ENCODE data around the gene NELL2.

Gene NELL2

DNA sequence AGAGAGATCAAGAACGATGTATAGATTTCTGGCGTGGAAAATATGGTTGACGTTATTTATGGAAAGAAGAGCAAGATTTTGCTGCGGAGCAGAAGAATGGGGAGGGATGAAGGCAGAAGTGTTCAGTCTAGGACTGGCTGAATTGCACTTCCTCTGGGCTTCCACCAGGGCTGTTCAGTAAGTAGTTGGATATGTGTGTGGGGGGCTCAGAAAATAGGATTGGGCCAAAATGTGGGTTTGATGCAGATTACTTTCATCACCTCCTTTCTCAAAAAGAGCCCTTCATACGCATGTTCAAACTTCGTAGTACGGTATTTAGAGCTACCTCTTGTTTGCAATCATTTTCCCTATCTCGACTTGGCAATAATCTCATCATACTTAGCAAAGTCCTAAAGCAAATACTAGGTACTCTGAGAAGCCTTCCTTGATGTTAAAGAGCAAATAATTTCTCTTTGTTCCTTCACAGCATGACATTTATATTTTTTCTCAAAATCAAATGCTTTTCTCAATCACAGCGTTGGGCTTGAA, 349.4 kb downstream of the NELL2 start:
- no peak overlapping the region for H3K27ac Mint-ChIP-seq
- no peaks in the 10 kb centered on the region for H3K4me1 Mint-ChIP-seq
- TF ChIP-seq CTCF (IDR thresholded peaks at IDR 0.05; ENCODE audit: unreplicated experiment in 3 of 3), result no peak

GRCh38 chr12:44525806-44526654, 350.1 kb downstream of the NELL2 start:
- no peak for TF ChIP-seq CTCF (IDR thresholded peaks at IDR 0.05; ENCODE audit: unreplicated experiment in 3 of 3)
- no peak overlapping the region for H3K4me3 Mint-ChIP-seq
- H3K36me3 Mint-ChIP-seq (ENCODE audit: low read depth), result no peaks in the 10 kb centered on the region
- peak overlapping the region in 2 of 3 experiments; percentile 11 to 56 for H3K27ac Mint-ChIP-seq
- H3K4me1 Mint-ChIP-seq, result no peaks in the 10 kb centered on the region
- H3K9me3 Mint-ChIP-seq, result no peaks in the 10 kb centered on the region
- H3K27me3 Mint-ChIP-seq (ENCODE audit: low read depth), result no peaks in the 10 kb centered on the region

More for the DNA sequence above, 349.4 kb downstream of the NELL2 start:
- Mint-ChIP-seq H3K4me3 (no peak overlapping the region), H3K36me3 (ENCODE audit: low read depth) (no peaks in the 10 kb centered on the region), H3K9me3 (no peaks in the 10 kb centered on the region), H3K27me3 (ENCODE audit: low read depth) (no peaks in the 10 kb centered on the region)

DNA sequence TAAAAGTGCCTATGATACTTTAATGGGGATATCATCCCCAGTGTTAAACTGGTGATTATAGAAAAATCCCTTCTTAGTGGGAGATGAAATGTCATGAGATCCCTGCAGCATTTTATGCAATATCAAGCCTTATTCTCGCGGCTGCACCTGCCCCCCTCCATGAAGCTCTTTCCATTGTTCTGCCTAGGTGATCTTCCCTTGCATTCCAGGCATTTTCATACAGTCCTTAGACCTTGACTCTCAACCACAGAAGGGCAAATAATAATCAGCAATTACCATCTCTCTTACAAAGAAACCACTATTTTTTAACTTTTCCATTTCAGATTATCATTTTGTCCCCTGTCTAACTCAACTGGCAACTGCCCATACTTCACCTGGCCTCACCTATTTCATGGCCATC, 352.3 kb downstream of the NELL2 start:
- Mint-ChIP-seq H3K4me3 (no peak overlapping the region), H3K27me3 (ENCODE audit: low read depth) (no peaks in the 10 kb centered on the region), H3K4me1 (no peaks in the 10 kb centered on the region), H3K9me3 (no peaks in the 10 kb centered on the region), H3K27ac (no peak overlapping the region), H3K36me3 (ENCODE audit: low read depth) (no peaks in the 10 kb centered on the region)
- TF ChIP-seq CTCF (IDR thresholded peaks at IDR 0.05; ENCODE audit: unreplicated experiment in 3 of 3), result no peak

DNA sequence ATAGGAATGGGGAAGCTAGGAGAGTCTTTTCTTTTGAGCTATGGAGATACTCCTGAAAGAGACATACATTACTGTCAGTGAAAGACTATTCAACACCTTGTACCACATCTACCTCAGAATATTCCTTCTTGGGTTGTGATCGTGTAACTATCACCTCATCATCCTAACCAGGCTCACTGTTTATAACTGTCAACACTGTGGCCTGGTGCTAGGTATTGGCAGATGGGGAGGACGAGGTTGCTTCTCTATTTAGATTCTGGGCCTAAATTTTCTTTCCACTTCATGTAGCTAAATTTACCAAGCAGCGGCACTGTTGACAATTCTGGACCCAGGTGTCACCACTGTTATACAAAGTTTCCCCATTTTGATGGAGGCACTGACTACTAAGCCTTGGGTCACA, 354.4 kb downstream of the NELL2 start:
- H3K4me3 Mint-ChIP-seq, result no peak overlapping the region

GRCh38 chr12:44519931-44520330, 356.2 kb downstream of the NELL2 start:
- Mint-ChIP-seq H3K27me3 (ENCODE audit: low read depth) (no peaks in the 10 kb centered on the region), H3K4me1 (no peaks in the 10 kb centered on the region), H3K27ac (no peak overlapping the region), H3K9me3 (no peaks in the 10 kb centered on the region), H3K36me3 (ENCODE audit: low read depth) (no peaks in the 10 kb centered on the region), H3K4me3 (no peak overlapping the region)
- TF ChIP-seq CTCF (IDR thresholded peaks at IDR 0.05; ENCODE audit: unreplicated experiment in 3 of 3), result no peak

More for the DNA sequence above, 354.4 kb downstream of the NELL2 start:
- Mint-ChIP-seq H3K27me3 (ENCODE audit: low read depth) (no peaks in the 10 kb centered on the region), H3K9me3 (no peaks in the 10 kb centered on the region), H3K36me3 (ENCODE audit: low read depth) (no peaks in the 10 kb centered on the region), H3K27ac (no peak overlapping the region), H3K4me1 (no peaks in the 10 kb centered on the region)
- TF ChIP-seq CTCF (IDR thresholded peaks at IDR 0.05; ENCODE audit: unreplicated experiment in 3 of 3), result no peak

DNA sequence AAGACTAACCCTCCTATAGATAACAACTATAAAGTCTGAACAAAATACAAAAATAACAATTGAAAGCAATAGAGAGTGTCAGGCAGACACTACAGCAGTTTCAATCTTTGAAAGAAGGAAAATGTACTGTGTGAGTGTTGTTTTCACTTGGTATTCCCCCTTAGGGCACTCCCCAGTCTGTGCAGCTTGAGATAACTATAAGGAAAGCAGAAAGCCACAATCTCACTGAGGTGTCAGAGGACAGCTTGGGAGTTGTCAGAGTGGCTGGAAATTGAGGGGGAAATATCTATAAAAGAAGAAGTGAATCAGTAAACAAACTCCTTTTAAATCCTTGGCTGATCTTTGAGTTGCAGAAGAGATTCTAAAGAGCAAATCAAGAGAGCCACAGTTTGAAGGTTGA, 364.8 kb downstream of the NELL2 start:
- Mint-ChIP-seq H3K4me1 (peaks cover 10% of the 10 kb centered on the region), H3K9me3 (no peaks in the 10 kb centered on the region), H3K27ac (no peak overlapping the region), H3K27me3 (ENCODE audit: low read depth) (no peaks in the 10 kb centered on the region), H3K4me3 (no peak overlapping the region), H3K36me3 (ENCODE audit: low read depth) (no peaks in the 10 kb centered on the region)
- TF ChIP-seq CTCF (IDR thresholded peaks at IDR 0.05; ENCODE audit: unreplicated experiment in 3 of 3), result no peak

Measured in nephron (organoid).